GM19455 (cell line): ENCODE measurements around the gene HIPK1.
A peak's percentile ranks its signal among the peaks of the same experiment; 100 is the strongest.

Experiments
- ATAC-seq: cut with Tn5 transposase; IDR thresholded peaks from one replicate; pipeline ENCODE4 v1.9.1; 2021; ENCODE audit not compliant: unreplicated experiment

HIPK1 gene

GRCh38 chr1:113928941-113929749 is at the start of gene HIPK1:
Gene HIPK1 (plus strand): TSS chr1:113929324.
- ATAC-seq = peak; percentile 72

GRCh38 chr1:113879739-113880038 is 49.4 kb upstream of the HIPK1 start:
- no peak for ATAC-seq

GRCh38 chr1:113881661-113882060 is 47.5 kb upstream of the HIPK1 start:
- no peak for ATAC-seq

- ATAC-seq = no peak
These were observed 42.4 kb upstream of the HIPK1 start for GRCh38 chr1:113886417-113887401.

GRCh38 chr1:113887402-113888175 is 41.5 kb upstream of the HIPK1 start, which contains the start of gene BCL2L15:
Gene BCL2L15 (minus strand): TSS chr1:113887581. CDS start chr1:113887375, 206 bp downstream.
- ATAC-seq = no peak

DNA sequence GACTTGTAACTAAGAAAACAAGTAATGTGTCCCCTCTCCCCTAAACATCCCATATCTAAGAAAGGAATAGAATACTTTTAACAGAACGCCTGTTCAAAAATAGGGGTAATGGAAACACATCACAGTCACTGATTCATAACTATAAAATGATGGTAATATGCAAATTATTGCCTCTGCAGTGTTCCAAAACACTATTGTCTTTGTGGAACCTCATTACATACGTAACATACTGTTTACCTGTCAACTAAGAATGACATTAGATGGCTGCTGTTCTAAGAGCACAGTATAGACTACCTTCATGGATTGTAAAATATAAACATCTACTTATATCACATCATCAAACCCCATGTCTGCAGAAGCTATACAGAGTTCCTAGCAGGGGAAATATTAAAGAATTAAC is 38.3 kb upstream of the HIPK1 start:
- no peak for ATAC-seq

DNA sequence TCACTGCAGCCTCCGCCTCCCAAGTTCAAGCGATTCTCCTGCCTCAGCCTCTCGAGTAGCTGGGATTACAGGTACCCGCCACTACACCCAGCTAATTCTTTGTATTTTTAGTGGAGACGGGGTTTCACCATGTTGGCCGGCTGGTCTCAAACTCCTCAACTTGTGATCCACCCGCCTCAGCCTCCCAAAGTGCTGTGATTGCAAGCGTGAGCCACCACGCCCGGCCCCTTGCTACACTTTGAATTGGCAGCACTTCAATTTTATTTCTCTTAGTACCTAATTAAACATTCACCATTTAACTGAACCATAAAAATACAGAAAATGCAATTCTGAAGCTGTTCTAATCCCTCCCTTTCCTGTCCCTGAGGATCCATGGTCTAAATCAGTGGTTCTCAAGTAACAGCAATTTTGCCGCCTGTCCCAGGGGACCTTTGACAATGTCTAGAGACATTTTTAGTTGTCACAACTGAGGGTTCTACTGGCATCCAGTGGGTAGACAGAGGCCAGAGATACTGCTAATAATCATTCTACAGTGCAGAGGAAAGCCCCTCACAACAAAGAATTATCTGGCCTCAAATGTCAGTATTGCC is 37.4 kb upstream of the HIPK1 start:
- ATAC-seq = no peak

DNA sequence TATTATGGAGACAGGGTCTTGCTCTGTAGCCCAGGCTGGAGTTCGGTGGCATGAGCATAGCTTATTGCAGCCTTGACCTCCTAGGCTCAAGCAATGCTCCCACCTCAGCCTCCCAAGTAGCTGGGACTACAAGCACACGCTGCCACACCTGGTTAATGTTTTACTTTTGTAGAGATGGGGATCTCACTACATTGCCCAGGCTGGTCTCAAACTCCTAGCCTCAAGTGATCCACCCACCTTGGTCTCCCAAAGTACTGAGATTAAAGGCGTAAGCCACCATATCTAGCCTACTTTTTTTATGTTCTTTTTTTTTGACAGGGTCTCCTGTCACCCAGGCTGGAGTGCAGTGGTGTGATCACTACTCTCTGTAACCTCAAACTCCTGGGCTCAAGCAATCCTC is 35.9 kb upstream of the HIPK1 start:
- no peak for ATAC-seq

DNA sequence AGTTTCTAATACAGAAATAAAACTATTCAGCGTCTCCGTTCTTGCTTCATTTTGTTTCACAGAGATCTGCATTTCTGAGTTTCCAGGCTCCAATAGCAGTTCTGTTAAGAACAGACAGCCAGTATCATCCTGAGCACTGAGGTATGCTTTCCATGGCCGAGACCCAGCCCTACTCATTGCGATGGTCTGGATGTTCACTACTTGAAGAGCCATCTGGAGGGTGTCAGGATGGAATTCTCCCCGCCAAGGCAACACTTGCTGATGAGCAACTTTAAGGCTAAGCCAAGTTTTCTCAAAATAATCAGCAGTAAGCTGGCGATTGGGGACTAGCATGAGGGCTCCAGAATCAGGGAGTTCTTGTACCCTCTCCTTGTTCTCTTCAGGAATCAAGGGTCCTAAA is 34.0 kb upstream of the HIPK1 start:
- ATAC-seq = no peak

- ATAC-seq = no peak
These were observed 33.2 kb upstream of the HIPK1 start for GRCh38 chr1:113895961-113896360.

GRCh38 chr1:113898241-113898814 is 30.8 kb upstream of the HIPK1 start:
- ATAC-seq = no peak

- no peak for ATAC-seq
These were observed 30.0 kb upstream of the HIPK1 start for GRCh38 chr1:113899111-113899510.

- no peak for ATAC-seq
These were observed 27.9 kb upstream of the HIPK1 start for GRCh38 chr1:113901191-113901590.

DNA sequence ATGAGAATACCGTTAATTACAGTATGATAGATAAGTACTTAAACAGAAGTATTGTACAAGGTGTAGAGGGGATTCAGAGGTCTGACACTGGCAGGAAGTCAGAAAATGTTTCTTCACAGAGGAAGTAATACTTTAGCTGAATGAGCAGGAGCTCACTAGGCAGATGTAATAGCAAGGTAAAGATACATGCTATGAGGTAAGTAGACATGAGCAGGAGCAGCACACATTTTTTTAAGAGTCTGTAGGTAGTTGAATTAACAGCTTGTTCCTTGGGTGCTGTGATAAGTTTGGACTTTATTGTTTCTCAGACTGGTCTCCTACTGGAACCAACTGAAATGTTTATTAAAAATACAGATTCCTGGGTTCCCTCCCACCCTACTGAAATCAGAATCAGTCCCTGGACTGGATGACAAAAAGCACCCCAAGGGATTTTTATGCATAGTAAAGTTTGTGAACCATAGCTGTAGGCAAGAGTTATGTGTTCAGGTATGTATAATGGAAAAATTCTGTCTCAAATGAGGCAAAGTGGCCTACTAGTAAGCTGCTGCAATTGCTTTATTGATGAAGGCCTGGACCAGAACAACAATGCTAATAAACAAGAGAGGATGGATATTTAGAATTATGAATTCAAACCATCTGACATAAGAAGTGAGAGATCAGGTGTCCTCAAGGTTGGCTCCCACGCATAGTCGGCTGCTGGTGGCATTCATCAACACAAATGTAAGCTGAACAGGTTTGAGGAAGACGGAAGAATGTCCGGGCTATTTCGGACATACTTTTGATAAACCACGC is 25.4 kb upstream of the HIPK1 start:
- ATAC-seq = no peak

GRCh38 chr1:113904293-113904673 is 24.8 kb upstream of the HIPK1 start:
- ATAC-seq = peak; percentile 35

- ATAC-seq = peak; percentile 92
These were observed 24.3 kb upstream of the HIPK1 start, which contains the start of the genes AP4B1 and DCLRE1B for GRCh38 chr1:113904674-113905434. Gene AP4B1 (minus strand): TSS chr1:113904799. CDS start chr1:113904717, 82 bp downstream. Gene DCLRE1B (plus strand): TSS chr1:113905326. CDS start chr1:113905587, 261 bp downstream.

GRCh38 chr1:113905435-113905861 is 23.7 kb upstream of the HIPK1 start:
- peak; percentile 7 for ATAC-seq

DNA sequence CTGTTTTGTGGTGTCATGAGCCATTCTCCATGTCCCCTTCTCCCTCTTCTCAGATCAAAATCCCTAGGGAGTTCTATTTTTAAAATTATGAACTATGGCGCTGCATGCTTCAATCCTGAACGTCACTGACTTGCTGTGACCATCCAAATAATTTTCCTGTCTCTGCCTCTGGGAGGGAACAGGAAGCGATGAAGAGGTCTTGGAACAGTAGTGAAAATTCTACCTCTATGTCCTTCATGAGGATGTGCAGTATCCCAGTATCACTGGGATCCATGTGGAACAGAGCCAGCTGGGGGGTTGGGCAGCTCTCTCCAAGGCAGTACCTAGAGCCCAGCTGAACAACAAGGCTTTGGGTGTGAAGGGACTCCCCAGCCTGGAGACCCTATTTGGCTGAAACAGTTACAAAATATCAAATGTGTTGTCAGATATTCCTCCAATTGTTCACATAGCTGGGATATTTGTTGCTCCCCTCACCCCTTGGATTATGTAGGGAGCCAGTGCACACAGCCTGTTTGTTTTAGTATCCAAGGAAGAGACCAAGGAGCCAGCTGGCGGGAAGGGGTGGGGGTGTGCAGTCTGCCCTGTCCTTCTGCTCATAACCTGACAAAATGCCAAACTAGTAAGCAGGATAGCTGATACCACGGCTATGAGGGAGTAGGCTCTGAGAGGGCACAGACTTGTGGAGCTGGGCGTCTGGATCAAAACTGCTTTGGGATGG is 16.4 kb upstream of the HIPK1 start:
- ATAC-seq = no peak
